ENCODE results near the gene TRAPPC5.

- TF ChIP-seq CTCF (IDR thresholded peaks at IDR 0.05) (no peak), POLR2AphosphoS5 (IDR thresholded peaks at IDR 0.05; ENCODE audit: low read depth, low read length) (no peak)
Measured at GRCh38 chr19:7722231-7722651, 41.6 kb downstream of the TRAPPC5 start.
